Fibroblast of the aortic adventitia (primary cell): ENCODE results near the gene MARCHF4. TPM values are rescaled to one million over a fixed set of nuclear protein-coding genes. Genes with fewer than 3 reads are reported as not detected.

Experiments used
- DNase-seq: peaks from one replicate; pipeline ENCODE4 v3.0.0-alpha.2; 2010; ENCODE audit warnings: low read depth
- H3K4me3 ChIP-seq: 2 replicates; pipeline ENCODE4 v1.5.1; 2011; ENCODE audit warnings: low read depth, mild to moderate bottlenecking, control low read depth, low read length, moderate library complexity
- total RNA-seq: library from RNA; depleted of rRNA; stranded (reverse); fragments of >200 nt; gene quantifications from 2 replicates; pipeline ENCODE4 v1.2.3, GENCODE V29; 2012; ENCODE audit warnings: low replicate concordance
- TF ChIP-seq, protein P1 (sequence below): IDR thresholded peaks from 2 replicates; pipeline ENCODE4 v1.5.1; 2011; ENCODE audit warnings: mild to moderate bottlenecking, low read length, control low read depth, inconsistent platforms; ENCODE audit not compliant: insufficient read depth

Gene MARCHF4
- total RNA-seq, 1 donor: 1.3 TPM

DNA sequence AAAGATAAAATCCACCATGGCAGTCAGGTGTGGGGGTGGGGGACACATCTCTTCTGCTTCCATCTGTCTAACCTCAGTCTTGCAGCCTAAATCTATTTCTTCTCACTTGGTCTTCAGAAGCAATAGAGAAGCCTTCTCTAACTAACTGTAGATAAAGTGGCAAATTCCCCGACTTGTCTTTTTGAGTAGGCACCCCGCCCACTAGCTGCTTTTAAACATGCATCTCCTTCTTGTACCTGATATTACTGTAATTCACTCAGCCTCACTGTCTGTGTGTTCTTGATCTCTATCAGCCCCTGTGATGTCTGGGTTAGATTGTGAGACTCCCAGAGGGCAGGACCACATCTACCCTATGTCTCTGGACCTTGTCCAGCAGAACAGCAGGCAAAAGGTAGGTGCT, 6.8 kb downstream of the MARCHF4 start:
- TF ChIP-seq, protein P1, sequence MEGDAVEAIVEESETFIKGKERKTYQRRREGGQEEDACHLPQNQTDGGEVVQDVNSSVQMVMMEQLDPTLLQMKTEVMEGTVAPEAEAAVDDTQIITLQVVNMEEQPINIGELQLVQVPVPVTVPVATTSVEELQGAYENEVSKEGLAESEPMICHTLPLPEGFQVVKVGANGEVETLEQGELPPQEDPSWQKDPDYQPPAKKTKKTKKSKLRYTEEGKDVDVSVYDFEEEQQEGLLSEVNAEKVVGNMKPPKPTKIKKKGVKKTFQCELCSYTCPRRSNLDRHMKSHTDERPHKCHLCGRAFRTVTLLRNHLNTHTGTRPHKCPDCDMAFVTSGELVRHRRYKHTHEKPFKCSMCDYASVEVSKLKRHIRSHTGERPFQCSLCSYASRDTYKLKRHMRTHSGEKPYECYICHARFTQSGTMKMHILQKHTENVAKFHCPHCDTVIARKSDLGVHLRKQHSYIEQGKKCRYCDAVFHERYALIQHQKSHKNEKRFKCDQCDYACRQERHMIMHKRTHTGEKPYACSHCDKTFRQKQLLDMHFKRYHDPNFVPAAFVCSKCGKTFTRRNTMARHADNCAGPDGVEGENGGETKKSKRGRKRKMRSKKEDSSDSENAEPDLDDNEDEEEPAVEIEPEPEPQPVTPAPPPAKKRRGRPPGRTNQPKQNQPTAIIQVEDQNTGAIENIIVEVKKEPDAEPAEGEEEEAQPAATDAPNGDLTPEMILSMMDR: no peak
- no peak overlapping the region for H3K4me3 ChIP-seq
- no peak for DNase-seq

DNA sequence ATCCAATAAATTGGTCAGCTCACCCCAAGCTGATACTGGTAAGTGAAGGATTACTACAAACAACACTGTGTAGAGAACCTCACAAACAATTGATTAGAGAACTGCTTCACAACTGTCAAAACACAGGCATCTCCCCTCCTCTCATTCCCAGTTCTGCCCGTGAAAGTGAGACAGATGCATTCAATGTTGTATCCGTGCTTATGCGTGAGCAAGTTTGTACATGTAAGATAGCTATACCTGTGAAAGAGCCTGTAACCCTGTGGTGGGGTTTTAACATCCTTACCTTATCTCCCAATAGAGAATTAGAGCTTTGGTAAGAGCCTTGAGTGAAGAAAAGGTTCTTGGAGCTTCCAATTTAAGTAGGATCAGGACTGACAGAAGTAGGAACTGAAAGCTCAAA, 9.1 kb downstream of the MARCHF4 start:
- no peak overlapping the region for H3K4me3 ChIP-seq
- TF ChIP-seq, protein P1: no peak
- no peak for DNase-seq

- TF ChIP-seq, protein P1: no peak
- H3K4me3 ChIP-seq: no peak overlapping the region
- peak; percentile 69 for DNase-seq
Observed at GRCh38 chr2:216362730-216363129, 9.6 kb downstream of the MARCHF4 start.

DNA sequence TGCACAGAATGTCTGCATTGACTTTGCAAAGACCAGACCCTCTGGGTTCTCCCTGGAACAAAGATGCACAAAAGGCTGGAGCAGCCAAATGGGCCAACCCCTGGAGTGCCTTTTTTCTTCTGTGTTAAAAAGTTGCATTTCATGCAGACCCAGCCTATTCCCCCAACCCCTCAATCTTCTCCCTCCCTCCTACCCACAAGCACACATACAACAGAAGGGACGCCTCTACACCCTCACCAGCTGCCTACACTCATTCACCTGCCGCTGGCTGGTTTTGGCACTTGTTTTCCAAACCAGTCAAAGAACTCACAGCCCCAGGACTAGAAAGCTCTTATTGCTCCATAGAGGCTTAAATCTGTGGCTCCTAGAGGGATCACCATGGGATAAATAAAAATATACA, 16.6 kb downstream of the MARCHF4 start:
- TF ChIP-seq, protein P1: no peak
- DNase-seq: no peak
- no peak overlapping the region for H3K4me3 ChIP-seq

- TF ChIP-seq, protein P1: no peak
- peak; percentile 37 for DNase-seq
- no peak overlapping the region for H3K4me3 ChIP-seq
Observed at GRCh38 chr2:216354306-216354705, 18.0 kb downstream of the MARCHF4 start.

GRCh38 chr2:216352653-216353270, 19.5 kb downstream of the MARCHF4 start:
- TF ChIP-seq, protein P1: no peak
- H3K4me3 ChIP-seq: no peak overlapping the region
- no peak for DNase-seq
